ENCODE data around the gene SYT2.
"Not testable (repeated sequence)": the region's sequence is repeated elsewhere in the genome, so short reads cannot be mapped to it uniquely, and the experiment has no call there.

SYT2 gene

DNA sequence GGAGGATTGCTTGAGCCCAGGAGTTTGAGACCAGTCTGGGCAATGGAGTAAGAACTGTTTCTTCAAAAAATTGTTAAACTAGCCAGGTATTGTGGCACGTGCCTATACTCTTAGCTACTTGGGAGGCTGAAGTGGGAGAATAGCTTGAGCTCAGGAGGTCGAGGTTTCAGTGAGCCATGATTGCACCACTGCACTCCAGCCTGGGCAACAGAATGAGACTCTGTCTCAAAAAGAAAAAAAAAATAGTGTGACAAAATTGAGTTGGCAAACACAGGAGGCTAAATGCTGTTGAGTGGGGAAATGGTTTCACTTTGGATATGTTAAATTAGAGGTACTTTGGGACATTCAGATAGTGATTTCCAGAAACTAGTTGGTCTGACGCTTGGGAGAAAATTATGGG, 163.9 kb downstream of the SYT2 start:
- not testable (repeated sequence) for DNase-seq (ENCODE audit: low read depth)

DNA sequence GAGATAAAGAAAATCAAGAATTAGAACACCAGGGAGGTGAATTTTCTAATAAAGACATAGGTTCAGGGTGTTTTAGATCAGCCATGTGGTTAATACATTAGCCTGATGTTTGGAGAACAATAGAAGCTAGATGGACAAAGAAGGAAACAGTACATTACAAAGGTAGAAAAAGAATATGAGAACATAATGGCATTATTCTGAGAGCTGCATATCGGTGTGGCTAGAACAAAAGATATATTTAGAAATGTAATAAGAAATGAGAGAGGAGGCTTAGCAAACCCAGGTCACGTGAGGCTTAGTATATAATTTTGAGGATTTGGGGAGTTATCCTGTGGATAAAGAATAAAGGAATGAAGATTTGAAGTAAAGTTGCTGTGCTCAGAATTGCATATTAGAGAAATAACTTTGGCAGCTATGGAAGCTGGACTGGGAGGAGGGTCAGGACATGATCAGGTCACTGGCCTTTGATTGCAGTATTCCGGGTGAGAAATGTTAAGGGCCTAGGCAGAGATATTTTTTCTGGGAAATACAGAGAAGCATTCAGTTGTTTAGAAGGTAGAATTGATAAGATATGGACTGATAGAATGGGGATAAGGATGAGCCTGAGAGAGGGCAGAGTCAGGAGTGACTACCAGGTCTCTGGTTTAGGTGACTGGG, 164.5 kb downstream of the SYT2 start:
- not testable (repeated sequence) for DNase-seq (ENCODE audit: low read depth)

GRCh38 chr1:202544766-202545449, 165.3 kb downstream of the SYT2 start:
- DNase-seq (ENCODE audit: low read depth) = not testable (repeated sequence)

GRCh38 chr1:202543537-202543936, 166.7 kb downstream of the SYT2 start:
- not testable (repeated sequence) for DNase-seq (ENCODE audit: low read depth)

GRCh38 chr1:202542415-202542814, 167.8 kb downstream of the SYT2 start:
- not testable (repeated sequence) for DNase-seq (ENCODE audit: low read depth)

DNA sequence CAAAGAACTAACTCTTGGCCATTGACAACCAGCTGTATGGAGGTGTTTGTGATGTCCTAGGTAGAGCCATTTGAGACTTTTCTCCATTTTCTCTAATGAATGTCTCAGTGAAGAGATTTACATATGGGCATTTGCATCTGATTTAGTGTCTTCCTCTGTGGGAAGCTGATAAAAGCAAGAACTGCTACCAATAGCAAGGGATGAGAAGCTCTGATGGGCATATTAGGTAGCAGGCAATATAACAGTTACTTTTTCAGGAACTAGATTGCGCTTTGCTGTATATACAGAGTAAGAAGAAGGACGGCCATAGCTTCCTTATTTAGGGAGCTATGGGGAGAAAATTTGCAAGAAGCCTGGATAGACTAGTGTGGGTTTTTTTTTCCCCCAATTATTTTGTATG, 169.4 kb downstream of the SYT2 start:
- not testable (repeated sequence) for DNase-seq (ENCODE audit: low read depth)

Measured in HS-5 (cell line).